ENCODE results near the gene MAGI3.

MAGI3 gene

DNA sequence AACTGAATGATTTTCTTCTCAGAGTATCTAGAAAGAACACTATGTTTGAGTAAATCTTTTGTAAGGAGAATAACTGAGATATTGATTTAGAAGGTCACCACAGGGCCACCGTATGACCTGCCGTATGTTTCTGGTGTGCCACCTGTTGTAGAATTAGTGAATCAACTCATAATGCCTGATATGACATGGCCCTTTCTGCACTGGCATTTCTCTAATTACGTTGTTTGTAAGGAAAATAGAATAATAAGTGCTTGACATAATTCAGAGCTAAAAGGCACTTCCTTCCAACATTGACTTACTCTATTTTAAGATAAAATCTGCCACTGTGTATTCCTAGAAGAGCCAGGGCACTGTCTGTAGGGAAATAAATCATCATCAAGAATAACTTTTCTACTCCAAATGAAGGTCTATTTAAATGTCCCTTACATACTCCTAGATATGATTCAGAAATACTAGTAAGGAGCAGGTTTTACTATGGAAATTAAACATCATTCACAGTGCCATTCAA, 267.3 kb downstream of the MAGI3 start:
- DNase-seq (ENCODE audit: low spot score) = no peak

GRCh38 chr1:113659035-113659434, 268.7 kb downstream of the MAGI3 start:
- DNase-seq (ENCODE audit: low spot score) = peak; percentile 22

- DNase-seq (ENCODE audit: low spot score) = peak; percentile 13
Measured at GRCh38 chr1:113659556-113659955, 269.2 kb downstream of the MAGI3 start.

GRCh38 chr1:113660088-113660487, 269.8 kb downstream of the MAGI3 start:
- peak; percentile 56 for DNase-seq (ENCODE audit: low spot score)

DNA sequence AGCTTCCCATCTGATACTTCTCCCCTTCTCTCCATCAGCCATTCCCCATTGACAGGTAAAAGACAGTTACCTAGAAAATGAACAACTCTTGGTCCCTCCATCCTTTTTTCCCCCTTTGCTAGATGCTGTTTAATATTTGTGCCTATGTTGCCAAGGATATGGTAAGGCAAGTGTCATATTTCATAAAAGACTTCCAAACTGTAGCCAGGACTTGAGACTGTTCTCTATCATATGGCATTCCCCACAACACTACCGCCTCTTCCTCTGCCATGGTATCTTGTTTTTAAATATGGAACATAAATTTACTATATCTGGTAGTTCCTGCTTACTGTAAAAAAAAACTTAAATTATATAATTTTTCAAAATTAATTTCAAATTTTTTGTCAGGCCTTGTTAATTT, 271.8 kb downstream of the MAGI3 start:
- no peak for DNase-seq (ENCODE audit: low spot score)

DNA sequence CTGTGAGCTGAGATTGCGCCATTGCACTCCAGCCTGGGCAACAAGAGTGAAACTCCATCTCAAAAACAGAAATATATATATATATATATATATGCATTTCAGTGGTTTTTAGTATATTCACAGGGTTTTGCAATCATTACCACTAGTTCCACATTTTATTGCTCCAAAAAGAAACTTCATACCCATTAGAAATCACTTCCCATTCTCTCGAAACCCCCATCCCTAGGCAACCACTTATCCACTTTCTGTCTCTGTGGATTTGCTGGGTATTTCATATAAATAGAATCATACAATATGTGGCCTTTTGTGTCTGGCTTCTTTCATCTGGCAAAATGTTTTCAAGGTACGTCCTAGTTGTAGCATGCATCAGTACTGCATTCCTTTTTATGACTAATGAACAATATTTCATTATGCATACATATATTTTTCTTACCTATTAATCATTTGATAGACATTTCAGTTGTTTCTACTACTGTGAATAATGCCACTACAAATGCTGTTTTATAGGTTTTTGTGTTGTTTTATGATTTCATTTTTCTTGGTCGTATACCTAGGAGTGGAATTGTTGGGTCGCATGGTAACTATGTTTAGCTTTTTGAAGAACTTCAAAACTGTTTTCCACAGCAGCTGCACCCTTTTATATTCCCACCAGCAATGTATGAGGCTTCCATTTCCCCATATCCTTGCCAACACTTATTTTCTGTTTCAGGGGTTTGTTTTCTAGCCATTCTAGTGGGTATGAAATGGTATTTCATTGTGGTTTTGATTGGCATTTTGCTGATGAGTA, 273.0 kb downstream of the MAGI3 start:
- DNase-seq (ENCODE audit: low spot score) = no peak

- DNase-seq (ENCODE audit: low spot score) = no peak
Measured at GRCh38 chr1:113665071-113665470, 274.8 kb downstream of the MAGI3 start.

DNA sequence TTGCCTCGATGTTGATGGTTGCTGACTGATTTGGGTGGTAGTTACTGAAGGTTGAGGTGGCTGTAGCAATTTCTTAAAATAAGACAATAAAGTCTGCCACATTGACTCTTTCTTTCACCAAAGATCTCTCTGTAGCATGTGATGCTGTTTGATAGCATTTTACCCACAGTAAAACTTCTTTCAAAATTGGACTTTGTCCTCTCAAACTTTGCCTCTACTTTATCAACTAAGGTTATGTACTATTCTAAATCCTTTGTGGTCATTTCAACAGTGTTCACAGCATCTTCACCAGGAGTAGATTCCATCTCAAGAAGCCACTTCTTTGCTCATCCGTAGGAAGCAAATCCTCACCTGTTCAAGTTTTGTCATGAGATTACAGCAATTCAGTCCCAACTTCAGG, 275.8 kb downstream of the MAGI3 start:
- no peak for DNase-seq (ENCODE audit: low spot score)

DNA sequence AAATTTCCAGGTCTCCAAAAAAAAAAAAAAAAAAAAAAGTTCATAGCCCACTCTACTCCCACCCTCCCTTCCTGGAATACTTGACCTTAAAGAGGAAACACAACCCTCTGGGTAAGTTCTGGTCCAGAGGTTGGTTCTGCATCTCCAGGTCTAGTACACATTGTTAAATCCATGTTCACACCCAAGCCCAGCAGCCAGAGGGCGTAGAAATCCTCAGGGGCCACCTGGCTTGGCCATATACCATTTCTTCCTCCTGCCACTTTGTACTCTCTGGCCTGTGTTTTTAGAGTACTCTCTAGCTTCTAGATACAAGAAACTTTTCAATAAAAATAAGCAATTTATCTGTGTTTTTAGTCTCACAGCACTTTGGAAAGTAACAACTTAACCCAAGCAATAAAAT, 279.7 kb downstream of the MAGI3 start:
- no peak for DNase-seq (ENCODE audit: low spot score)

DNA sequence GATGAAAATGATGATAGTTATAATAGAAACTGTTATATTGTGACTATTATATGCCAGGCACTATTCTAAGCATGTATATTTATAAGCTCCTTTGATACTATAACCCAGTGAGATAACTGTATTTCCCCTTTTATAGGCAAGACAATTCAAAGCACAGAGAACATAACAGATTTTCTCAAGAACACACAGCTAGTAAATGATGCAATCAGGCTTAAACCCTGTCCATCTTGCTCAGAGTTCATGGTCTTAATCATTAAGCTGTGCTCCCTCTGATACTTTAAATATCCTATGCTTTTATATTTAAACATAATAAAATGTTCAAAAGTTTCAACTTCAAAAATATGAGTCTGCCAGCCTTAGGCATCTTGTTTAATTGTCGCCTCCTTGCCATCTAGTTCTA, 280.3 kb downstream of the MAGI3 start:
- DNase-seq (ENCODE audit: low spot score) = no peak

DNA sequence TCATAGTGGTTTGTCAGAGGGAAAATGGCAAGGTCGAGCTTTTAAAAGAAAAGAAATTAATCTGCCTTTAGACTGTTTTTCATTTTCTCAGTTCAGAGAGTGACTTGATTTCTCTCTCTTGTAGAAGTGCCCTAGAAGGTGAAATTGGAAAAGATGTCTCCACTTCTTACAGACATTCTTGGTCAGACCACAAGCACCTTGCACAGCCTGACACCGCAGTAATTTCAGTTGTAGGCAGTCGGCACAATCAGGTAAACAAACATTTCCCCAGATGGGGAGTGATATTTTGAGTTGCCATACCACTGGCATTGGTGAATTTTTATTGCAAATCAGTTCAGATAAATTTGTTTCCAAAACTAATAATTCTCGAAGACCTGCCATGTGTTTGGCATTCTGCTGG, 282.2 kb downstream of the MAGI3 start:
- no peak for DNase-seq (ENCODE audit: low spot score)

DNA sequence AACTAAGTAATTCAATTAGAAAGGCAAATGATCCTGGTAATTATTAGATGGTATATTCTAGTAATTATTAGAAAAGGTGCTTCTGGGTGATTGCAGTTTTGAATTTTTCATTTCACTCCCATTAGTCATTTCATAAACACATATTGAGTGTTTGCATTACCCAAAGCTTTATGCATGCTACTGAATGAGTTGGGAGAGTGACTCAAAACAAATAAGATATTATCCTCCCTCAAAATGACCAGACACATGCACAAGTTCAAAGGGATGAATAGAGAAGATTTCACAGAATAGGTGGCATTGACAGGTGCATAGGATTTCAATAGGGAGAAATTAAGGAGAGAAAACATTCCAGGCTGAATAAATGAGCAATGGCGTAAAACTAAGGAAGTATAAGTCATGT, 284.3 kb downstream of the MAGI3 start:
- no peak for DNase-seq (ENCODE audit: low spot score)

GRCh38 chr1:113675302-113675701, 285.0 kb downstream of the MAGI3 start:
- DNase-seq (ENCODE audit: low spot score) = no peak

GRCh38 chr1:113676524-113676923, 286.2 kb downstream of the MAGI3 start:
- DNase-seq (ENCODE audit: low spot score) = no peak

GRCh38 chr1:113677250-113678158, 287.2 kb downstream of the MAGI3 start:
- peak; percentile 36 for DNase-seq (ENCODE audit: low spot score)

DNA sequence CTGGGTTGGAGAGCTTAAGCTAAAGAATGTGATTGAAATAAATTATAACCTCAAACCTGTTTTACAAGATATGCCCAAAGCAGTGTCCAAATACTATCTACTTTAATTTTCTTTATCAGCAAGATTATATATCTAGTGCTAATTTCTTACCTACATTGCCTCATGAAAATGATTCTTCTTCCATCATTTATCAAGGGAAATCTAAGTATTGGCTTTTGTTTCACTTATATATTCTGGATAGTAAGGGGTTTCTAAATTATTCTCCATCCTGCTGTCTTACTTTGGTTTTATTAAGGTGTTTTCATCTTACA, 287.8 kb downstream of the MAGI3 start:
- no peak for DNase-seq (ENCODE audit: low spot score)

DNA sequence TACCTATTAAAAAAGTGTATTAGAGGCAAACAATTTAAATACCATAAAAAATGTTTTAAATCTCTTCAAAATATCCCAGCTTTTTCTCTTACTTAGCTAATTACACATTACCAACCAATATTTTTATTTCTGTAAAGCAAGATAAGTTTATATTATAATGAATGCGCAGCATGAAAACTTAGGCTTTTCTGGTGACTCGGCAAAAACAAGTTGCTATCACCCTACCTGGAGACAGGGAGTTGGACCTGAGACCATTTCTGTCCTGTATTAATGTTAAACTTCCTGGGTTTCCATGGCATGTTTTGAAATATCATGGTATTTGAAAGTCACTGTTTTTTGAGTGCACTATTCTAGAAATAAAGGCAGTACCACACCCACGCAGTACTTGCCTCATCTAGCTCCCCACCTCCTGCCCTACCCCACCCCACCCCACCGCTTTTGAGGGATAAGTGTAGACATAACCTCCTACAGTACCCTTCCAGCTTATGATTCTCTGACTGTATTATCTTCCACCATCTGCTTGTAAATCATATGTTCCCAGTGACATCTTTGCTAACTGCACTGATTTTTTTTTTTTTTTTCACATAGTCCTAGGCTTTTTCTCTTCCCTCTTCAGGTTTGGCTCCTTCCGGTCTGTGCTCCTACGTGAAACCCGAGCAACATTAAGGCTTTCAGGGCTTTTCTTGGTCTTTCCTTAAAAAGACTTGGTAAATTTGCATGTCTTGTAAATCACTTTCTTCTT, 291.5 kb downstream of the MAGI3 start:
- no peak for DNase-seq (ENCODE audit: low spot score)

- DNase-seq (ENCODE audit: low spot score) = no peak
Measured at GRCh38 chr1:113683384-113684152, 293.3 kb downstream of the MAGI3 start.

DNA sequence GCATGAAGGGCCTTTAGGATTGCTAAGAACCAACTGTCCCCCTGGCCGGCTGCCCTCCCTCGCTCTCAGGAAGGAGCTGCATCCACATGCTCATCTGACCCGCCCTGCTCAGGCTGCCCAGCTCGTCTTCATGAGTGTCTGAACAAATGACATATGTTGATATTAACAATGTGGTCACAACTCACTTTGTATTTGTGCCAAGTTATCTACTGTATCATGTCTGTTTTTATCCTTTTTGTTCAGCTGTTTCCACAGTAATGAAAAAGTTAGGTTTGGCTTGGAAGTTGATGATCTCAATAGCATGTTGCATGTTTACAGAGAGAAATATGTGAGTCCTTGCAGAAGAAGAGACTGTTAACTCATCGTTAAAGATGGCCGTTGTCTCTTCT, 293.8 kb downstream of the MAGI3 start:
- DNase-seq (ENCODE audit: low spot score) = no peak

DNA sequence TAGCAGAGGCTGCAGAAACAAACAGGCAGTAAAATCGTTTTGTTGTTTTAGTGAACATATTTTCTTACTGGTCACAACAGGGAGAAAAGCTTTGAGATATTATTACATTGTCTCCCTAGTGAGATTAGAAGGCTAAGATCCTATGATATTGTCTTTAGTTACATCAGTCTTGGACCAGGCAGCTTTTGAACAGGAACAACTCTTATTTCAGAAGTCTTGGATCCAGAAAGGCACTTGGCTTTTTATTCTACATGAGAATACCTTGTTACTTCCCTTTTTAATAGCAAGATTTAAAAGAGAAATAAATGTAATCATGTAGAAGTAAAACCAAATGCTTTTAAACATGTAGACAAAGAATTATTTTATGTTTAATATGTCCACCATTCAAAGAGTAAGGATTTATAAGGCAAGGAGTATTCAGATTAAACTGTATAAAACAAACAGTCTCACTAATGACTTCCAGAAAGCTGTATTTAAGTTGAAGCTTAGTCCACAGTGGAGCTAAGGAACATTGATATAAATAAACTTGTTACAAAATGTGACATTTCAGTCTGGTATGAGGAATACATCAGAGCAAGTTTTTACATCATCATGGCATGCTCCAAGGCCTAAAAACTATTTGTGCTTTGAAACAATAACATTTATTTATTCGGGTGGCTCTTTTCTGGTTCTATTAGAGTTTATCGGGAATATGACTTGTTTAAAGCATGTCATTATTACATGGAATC, 296.7 kb downstream of the MAGI3 start:
- no peak for DNase-seq (ENCODE audit: low spot score)

GRCh38 chr1:113691184-113691583, 300.9 kb downstream of the MAGI3 start:
- no peak for DNase-seq (ENCODE audit: low spot score)

All from Ammon's horn (tissue), 1 donor.